GM13977 (cell line): ENCODE data around the gene RPL7A.

ENCODE experiments used
- DNase-seq: peaks from one replicate; pipeline ENCODE4 v3.0.0; 2012; ENCODE audit warnings: low spot score
- CTCF ChIP-seq: IDR thresholded peaks from 2 replicates; pipeline ENCODE4 v1.5.1; 2012; ENCODE audit warnings: mild to moderate bottlenecking, control low read depth; ENCODE audit not compliant: insufficient read depth; ENCODE audit errors: extremely low read depth, missing control alignments
- in situ Hi-C: fragments of 300-500 bp; cut with MboI; formaldehyde crosslinking; loops from one replicate; pipeline ENCODE4 v1.12.0; 2022; ENCODE audit warnings: low sequenced_read_pairs, low pct_unique_long_range_greater_than_20kb, mixed read lengths, inconsistent platforms; ENCODE audit not compliant: unreplicated experiment

Gene RPL7A

GRCh38 chr9:133368249-133368881 lies 20.3 kb downstream of the RPL7A start:
- no peak for TF ChIP-seq CTCF
- DNase-seq, result no peak
- in situ Hi-C loops, result no loop called here

GRCh38 chr9:133369422-133369821 lies 21.4 kb downstream of the RPL7A start:
- DNase-seq, result no peak
- no peak for TF ChIP-seq CTCF
- in situ Hi-C loops, result no loop called here

- TF ChIP-seq CTCF, result no peak
- in situ Hi-C loops, result no loop called here
- no peak for DNase-seq
These were observed 21.9 kb downstream of the RPL7A start for GRCh38 chr9:133369933-133370332.

GRCh38 chr9:133370685-133371084 lies 22.7 kb downstream of the RPL7A start:
- in situ Hi-C loops, result no loop called here
- DNase-seq, result no peak
- TF ChIP-seq CTCF, result no peak

GRCh38 chr9:133371261-133371711 lies 23.3 kb downstream of the RPL7A start:
- in situ Hi-C loops, result no loop called here
- no peak for DNase-seq
- TF ChIP-seq CTCF, result no peak

GRCh38 chr9:133372144-133372543 lies 24.1 kb downstream of the RPL7A start:
- TF ChIP-seq CTCF, result no peak
- no peak for DNase-seq
- in situ Hi-C loops, result no loop called here
